ENCODE results near the gene PSPC1. TPM values are rescaled to one million over a fixed set of nuclear protein-coding genes. Genes with fewer than 3 reads are reported as not detected.

The PSPC1 gene
- total RNA-seq, 3 donors from 2014 or later (not counting 1 experiment from before 2014, with no cell fraction given) = 94.1 to 110 (median 107) TPM

GRCh38 chr13:19737844-19738557, 44.7 kb downstream of the PSPC1 start:
- Mint-ChIP-seq H3K27ac (peak overlapping the region; percentile 13 to 21), H3K4me1 (peaks cover 23 to 38% of the 10 kb centered on the region in 2 donors), H3K27me3 (ENCODE audit: low read depth in 2 of 2) (no peaks in the 10 kb centered on the region), H3K9me3 (no peaks in the 10 kb centered on the region), H3K4me3 (no peak overlapping the region), H3K36me3 (peaks cover 8% of the 10 kb centered on the region)
- Histone ChIP-seq H3K27me3 (ENCODE audit: control insufficient read depth, insufficient read depth, low read length) (no peaks in the 10 kb centered on the region), H3K4me1 (ENCODE audit: control insufficient read depth, insufficient read depth, low read length) (no peaks in the 10 kb centered on the region), H3K27ac (ENCODE audit: low read length) (no peak overlapping the region), H3K36me3 (ENCODE audit: control insufficient read depth, insufficient read depth, low read length) (peaks cover 42% of the 10 kb centered on the region), H3K9me3 (ENCODE audit: control insufficient read depth, insufficient read depth, low read length) (no peaks in the 10 kb centered on the region), H3K4me3 (ENCODE audit: low read length) (no peak overlapping the region)
- no peak for DNase-seq
- no peak for ATAC-seq
- 88% methylated on average over 3 of the region's 4 CpGs for WGBS (ENCODE audit: insufficient coverage)
- no peak for TF ChIP-seq CTCF (IDR thresholded peaks at IDR 0.05)
- intact Hi-C loops (cut with micrococcal nuclease) = no loop called here

- Histone ChIP-seq H3K9me3 (ENCODE audit: control insufficient read depth, insufficient read depth, low read length) (no peaks in the 10 kb centered on the region), H3K4me1 (ENCODE audit: control insufficient read depth, insufficient read depth, low read length) (no peaks in the 10 kb centered on the region), H3K4me3 (ENCODE audit: low read length) (no peak overlapping the region), H3K27me3 (ENCODE audit: control insufficient read depth, insufficient read depth, low read length) (no peaks in the 10 kb centered on the region), H3K27ac (ENCODE audit: low read length) (no peak overlapping the region), H3K36me3 (ENCODE audit: control insufficient read depth, insufficient read depth, low read length) (peaks cover 30% of the 10 kb centered on the region)
- Mint-ChIP-seq H3K4me3 (no peak overlapping the region), H3K9me3 (no peaks in the 10 kb centered on the region), H3K27ac (peak overlapping the region in 1 of 2 donors; percentile 3), H3K27me3 (ENCODE audit: low read depth in 2 of 2) (no peaks in the 10 kb centered on the region), H3K4me1 (peaks cover 38 to 41% of the 10 kb centered on the region in 2 donors), H3K36me3 (no peaks in the 10 kb centered on the region)
- no peak for TF ChIP-seq CTCF (IDR thresholded peaks at IDR 0.05)
- WGBS (ENCODE audit: insufficient coverage) = 100% methylated on average over 1 of the region's 1 CpG
- intact Hi-C loops (cut with micrococcal nuclease) = no loop called here
- ATAC-seq (no peak), DNase-seq (no peak)
Measured at GRCh38 chr13:19726611-19727010, 56.1 kb downstream of the PSPC1 start.

- no peaks in the 10 kb centered on the region for H3K27me3 ChIP-seq (ENCODE audit: control insufficient read depth, insufficient read depth, low read length)
- no peak for TF ChIP-seq CTCF (IDR thresholded peaks at IDR 0.05)
- no peak for DNase-seq
- no peaks in the 10 kb centered on the region for H3K36me3 Mint-ChIP-seq
- no peaks in the 10 kb centered on the region for H3K4me1 ChIP-seq (ENCODE audit: control insufficient read depth, insufficient read depth, low read length)
- H3K9me3 ChIP-seq (ENCODE audit: control insufficient read depth, insufficient read depth, low read length) = no peaks in the 10 kb centered on the region
- H3K27me3 Mint-ChIP-seq (ENCODE audit: low read depth in 2 of 2) = no peaks in the 10 kb centered on the region
- H3K36me3 ChIP-seq (ENCODE audit: control insufficient read depth, insufficient read depth, low read length) = peaks cover 33% of the 10 kb centered on the region
- intact Hi-C loops (cut with micrococcal nuclease) = no loop called here
- H3K4me3 Mint-ChIP-seq = no peak overlapping the region
- no peak for ATAC-seq
- WGBS (ENCODE audit: insufficient coverage) = 100% methylated on average over 1 of the region's 3 CpGs
- no peak overlapping the region for H3K27ac ChIP-seq (ENCODE audit: low read length)
- H3K27ac Mint-ChIP-seq = no peak overlapping the region
- peaks cover 29 to 31% of the 10 kb centered on the region in 2 donors for H3K4me1 Mint-ChIP-seq
- H3K4me3 ChIP-seq (ENCODE audit: low read length) = no peak overlapping the region
- H3K9me3 Mint-ChIP-seq = no peaks in the 10 kb centered on the region
Measured at GRCh38 chr13:19725320-19725719, 57.4 kb downstream of the PSPC1 start.

- no peaks in the 10 kb centered on the region for H3K27me3 ChIP-seq (ENCODE audit: control insufficient read depth, insufficient read depth, low read length)
- Mint-ChIP-seq H3K4me1 (peaks cover 11 to 17% of the 10 kb centered on the region in 2 donors), H3K9me3 (no peaks in the 10 kb centered on the region), H3K27ac (no peak overlapping the region), H3K4me3 (no peak overlapping the region), H3K27me3 (ENCODE audit: low read depth in 2 of 2) (no peaks in the 10 kb centered on the region), H3K36me3 (no peaks in the 10 kb centered on the region)
- no peak for TF ChIP-seq CTCF (IDR thresholded peaks at IDR 0.05)
- DNase-seq = no peak
- WGBS (ENCODE audit: insufficient coverage) = 96% methylated on average over 2 of the region's 2 CpGs
- no peak overlapping the region for H3K4me3 ChIP-seq (ENCODE audit: low read length)
- no peaks in the 10 kb centered on the region for H3K4me1 ChIP-seq (ENCODE audit: control insufficient read depth, insufficient read depth, low read length)
- H3K36me3 ChIP-seq (ENCODE audit: control insufficient read depth, insufficient read depth, low read length) = peaks cover 18% of the 10 kb centered on the region
- no peak for ATAC-seq
- no peak overlapping the region for H3K27ac ChIP-seq (ENCODE audit: low read length)
- intact Hi-C loops (cut with micrococcal nuclease) = no loop called here
- no peaks in the 10 kb centered on the region for H3K9me3 ChIP-seq (ENCODE audit: control insufficient read depth, insufficient read depth, low read length)
Measured at GRCh38 chr13:19720039-19720438, 62.7 kb downstream of the PSPC1 start.

Data from natural killer cell (primary cell).